Activated gamma-delta T cell treated with Interleukin-2 at 50 U/mL for 16 hours (primary cell): ENCODE results near the gene EZH1.
"Not testable (repeated sequence)": the region's sequence is repeated elsewhere in the genome, so short reads cannot be mapped to it uniquely, and the experiment has no call there.

ENCODE experiments used
- DNase-seq: peaks from one replicate; pipeline ENCODE4 v3.0.0-alpha.2; 2020

Gene EZH1

GRCh38 chr17:42680331-42680808, 64.5 kb downstream of the EZH1 start:
- DNase-seq = no peak

- peak; percentile 68 for DNase-seq
Measured at GRCh38 chr17:42679492-42680330, 65.1 kb downstream of the EZH1 start.

- no peak for DNase-seq
Measured at GRCh38 chr17:42678951-42679491, 65.8 kb downstream of the EZH1 start.

- DNase-seq = peak; percentile 57
Measured at GRCh38 chr17:42677921-42678781, 66.7 kb downstream of the EZH1 start.

GRCh38 chr17:42677012-42677857, 67.6 kb downstream of the EZH1 start:
- peak; percentile 93 for DNase-seq

GRCh38 chr17:42676424-42677011, 68.3 kb downstream of the EZH1 start, which contains the start of gene PLEKHH3:
TSS of gene PLEKHH3 (minus strand) at chr17:42676994. CDS start at chr17:42676563, 431 bp downstream.
- DNase-seq = no peak

- no peak for DNase-seq
Measured at GRCh38 chr17:42675965-42676423, 68.8 kb downstream of the EZH1 start.

- no peak for DNase-seq
Measured at GRCh38 chr17:42675348-42675964, 69.4 kb downstream of the EZH1 start.

GRCh38 chr17:42674755-42675347, 70.0 kb downstream of the EZH1 start:
- DNase-seq = no peak

GRCh38 chr17:42673885-42674754, 70.7 kb downstream of the EZH1 start:
- no peak for DNase-seq

GRCh38 chr17:42673266-42673884, 71.5 kb downstream of the EZH1 start:
- no peak for DNase-seq

- DNase-seq = no peak
Measured at GRCh38 chr17:42672038-42672437, 72.8 kb downstream of the EZH1 start.

- no peak for DNase-seq
Measured at GRCh38 chr17:42670789-42671657, 73.8 kb downstream of the EZH1 start.

- DNase-seq = peak; percentile 32
Measured at GRCh38 chr17:42669977-42670788, 74.7 kb downstream of the EZH1 start.

GRCh38 chr17:42669705-42669976, 75.2 kb downstream of the EZH1 start:
- DNase-seq = no peak

- DNase-seq = no peak
Measured at GRCh38 chr17:42667088-42667951, 77.5 kb downstream of the EZH1 start.

GRCh38 chr17:42666126-42666525, 78.7 kb downstream of the EZH1 start:
- DNase-seq = not testable (repeated sequence)
